B cell (primary cell): ENCODE measurements around the gene KISS1R. TPM values are rescaled to one million over a fixed set of nuclear protein-coding genes. Genes with fewer than 3 reads are reported as not detected.

ENCODE experiments used
- ATAC-seq: fragments of 200-7000 bp; cut with Tn5 transposase; one replicate; pipeline ENCODE4 v1.10.0; 2021; ENCODE audit warnings: low read depth, mild to moderate bottlenecking, moderate number of reproducible peaks, moderate library complexity
- CTCF ChIA-PET: fragments of 350-600 bp; sonication (Branson Sonifier 250); formaldehyde crosslinking; loops from one replicate; lab custom pipeline; 2021; ENCODE audit warnings: antibody characterized with exemption, inconsistent platforms; lab: Charles Lee
- POLR2A ChIA-PET: fragments of 350-600 bp; sonication (Branson Sonifier 250); formaldehyde crosslinking; loops from one replicate; lab custom pipeline; 2021; ENCODE audit warnings: antibody characterized with exemption; lab: Charles Lee
- DNase-seq: peaks from one replicate; pipeline ENCODE4 v3.0.0; 2013
- H2AFZ ChIP-seq: 2 replicates; pipeline ENCODE4 v1.6.1; 2012; ENCODE audit warnings: mild to moderate bottlenecking, low read depth, low read length; ENCODE audit not compliant: insufficient read depth, poor library complexity, severe bottlenecking
- H3K27ac ChIP-seq, 2 donors: 1 replicate in 1 of 2; 2 replicates in 1 of 2; pipeline ENCODE4 v1.5.1; 2012 to 2013; ENCODE audit warnings: low read length in 2 of 2, mild to moderate bottlenecking in 2 of 2, moderate library complexity in 1 of 2
- H3K27me3 ChIP-seq, 4 experiments: fragments of 200-600 bp in 1 of 4; sonication (generic) in 1 of 4; replicated peaks in 1 of 4; 1 replicate in 2 of 4; 2 replicates in 2 of 4; pipeline versions ENCODE4 v1.6.1 to v1.7.0; 2013 to 2016; ENCODE audit warnings: low read length in 3 of 4, mild to moderate bottlenecking in 2 of 4, mixed read lengths in 1 of 4, moderate library complexity in 1 of 4; ENCODE audit not compliant: insufficient read depth in 4 of 4, control insufficient read depth in 3 of 4; ENCODE audit errors: control extremely low read depth in 1 of 4
- H3K36me3 ChIP-seq, 2 experiments: replicated peaks in 1 of 2; 1 replicate in 1 of 2; 2 replicates in 1 of 2; pipeline versions ENCODE4 v1.6.1 to v1.7.1; 2013; ENCODE audit warnings: low read length in 1 of 2; ENCODE audit not compliant: insufficient read depth in 2 of 2, control insufficient read depth in 1 of 2; ENCODE audit errors: control extremely low read depth in 1 of 2, extremely low read depth in 1 of 2
- H3K4me1 ChIP-seq, 2 donors: fragments of 200-600 bp in 1 of 2; sonication (generic) in 1 of 2; 1 replicate in 1 of 2; 2 replicates in 1 of 2; pipeline versions ENCODE4 v1.5.1 to v1.6.1; 2013 to 2017; ENCODE audit warnings: low read length in 2 of 2; ENCODE audit not compliant: control insufficient read depth in 2 of 2, insufficient read depth in 2 of 2
- H3K4me2 ChIP-seq: replicated peaks from 2 replicates; pipeline ENCODE3; 2012; ENCODE audit warnings: mild to moderate bottlenecking, low read depth, low read length; ENCODE audit not compliant: poor library complexity, severe bottlenecking
- H3K4me3 ChIP-seq, 5 experiments: fragments of 200-600 bp in 1 of 5; sonication (generic) in 1 of 5; 1 replicate in 3 of 5; 2 replicates in 2 of 5; pipeline versions ENCODE4 v1.5.1 to v1.7.0; 2011 to 2016; ENCODE audit warnings: low read length in 4 of 5, mild to moderate bottlenecking in 4 of 5, low read depth in 2 of 5, control low read depth in 1 of 5, moderate library complexity in 1 of 5; ENCODE audit not compliant: insufficient read depth in 1 of 5; ENCODE audit errors: control extremely low read depth in 1 of 5, extremely low read depth in 1 of 5
- H3K79me2 ChIP-seq: fragments of 200-600 bp; sonication (generic); one replicate; pipeline ENCODE4 v1.6.0; 2016; ENCODE audit warnings: low read length; ENCODE audit not compliant: control insufficient read depth, insufficient read depth
- H3K9ac ChIP-seq: fragments of 200-600 bp; sonication (generic); 2 replicates; pipeline ENCODE4 v1.6.1; 2017; ENCODE audit warnings: mild to moderate bottlenecking, low read length, moderate library complexity
- H3K9me3 ChIP-seq, 3 donors: one replicate each; pipeline versions ENCODE4 v1.6.1 to v1.7.1; 2013; ENCODE audit warnings: low read length in 2 of 3; ENCODE audit not compliant: control insufficient read depth in 2 of 3, insufficient read depth in 1 of 3; ENCODE audit errors: control extremely low read depth in 1 of 3
- H4K20me1 ChIP-seq: 2 replicates; pipeline ENCODE4 v1.6.0; 2012; ENCODE audit warnings: mild to moderate bottlenecking, low read length; ENCODE audit not compliant: insufficient read depth, control insufficient read depth, poor library complexity, severe bottlenecking
- H3K27ac Mint-ChIP-seq: one replicate; pipeline ENCODE4 v1.8.0; 2021; ENCODE audit warnings: mixed read lengths
- H3K27me3 Mint-ChIP-seq: one replicate; pipeline ENCODE4 v1.8.0; 2021; ENCODE audit warnings: mixed read lengths
- H3K4me1 Mint-ChIP-seq: one replicate; pipeline ENCODE4 v1.8.0; 2021; ENCODE audit warnings: mixed read lengths
- H3K4me3 Mint-ChIP-seq: one replicate; pipeline ENCODE4 v1.8.0; 2021; ENCODE audit warnings: mixed read lengths
- H3K9me3 Mint-ChIP-seq: one replicate; pipeline ENCODE4 v1.8.0; 2022; ENCODE audit warnings: mixed read lengths; ENCODE audit not compliant: insufficient read depth
- CTCF ChIP-seq: fragments of 200-600 bp; IDR thresholded peaks from one replicate; pipeline ENCODE4 v1.8.0; 2022; ENCODE audit warnings: antibody characterized with exemption, mild to moderate bottlenecking
- EZH2 ChIP-seq: IDR thresholded peaks from 2 replicates; pipeline ENCODE4 v1.6.1; 2012; ENCODE audit warnings: borderline replicate concordance, low read depth, mild to moderate bottlenecking, moderate library complexity, low read length; ENCODE audit not compliant: insufficient read depth, poor library complexity, severe bottlenecking
- whole genome bisulfite sequencing: methylation state at CpG from one replicate; pipeline ENCODE4 v1.1.5; 2013; ENCODE audit warnings: missing lambda C conversion rate; ENCODE audit not compliant: insufficient coverage; 5-methylcytosine and 5-hydroxymethylcytosine counted together
- intact Hi-C: fragments of 100-400 bp; cut with micrococcal nuclease; formaldehyde crosslinking; loops from one replicate; pipeline ENCODE4 v1.10.0; 2022
- polyA plus RNA-seq: library from polyadenylated mRNA; depleted of rRNA; stranded (reverse); fragments of >200 nt; gene quantifications from 2 replicates; pipeline ENCODE4 v1.2.3, GENCODE V29; 2012
- total RNA-seq, 2 donors: library from RNA; stranded (reverse); fragments of 120-200 nt in 1 of 2; gene quantifications; 1 replicate in 1 of 2; 2 replicates in 1 of 2; pipeline versions ENCODE4 v1.2.3 to v1.2.4, GENCODE V29; 2013 to 2022

Gene KISS1R
- total and polyA plus RNA-seq, 2 donors (not counting 1 experiment from before 2014, with no cell fraction given) = 0.79 to 1.3 TPM

GRCh38 chr19:964116-964520, 47.0 kb downstream of the KISS1R start:
- no peaks in the 10 kb centered on the region for H3K27me3 Mint-ChIP-seq
- no peak overlapping the region for H3K27ac ChIP-seq

More at GRCh38 chr19:964116-964520, 47.0 kb downstream of the KISS1R start:
- ChIA-PET POLR2A (no interaction called here), CTCF (interaction anchor here (2.2 kb wide), 1 partner anchor 20 kb away, joined by 5 read pairs; the partner anchor contains the start of gene WDR18)
- Mint-ChIP-seq H3K4me1 (peaks cover 2% of the 10 kb centered on the region), H3K9me3 (no peaks in the 10 kb centered on the region), H3K4me3 (no peak overlapping the region), H3K27ac (no peak overlapping the region)
- WGBS = 100% methylated on average over 13 of the region's 16 CpGs
- H3K79me2 ChIP-seq = peaks cover 10% of the 10 kb centered on the region
- ATAC-seq (no peak), DNase-seq (no peak)
- H3K4me1 ChIP-seq = no peaks in the 10 kb centered on the region
- H2AFZ ChIP-seq = no peak overlapping the region
- no peaks in the 10 kb centered on the region for H3K27me3 ChIP-seq
- peaks cover 0 to 62% of the 10 kb centered on the region in 2 experiments for H3K36me3 ChIP-seq
- no peak overlapping the region for H3K9ac ChIP-seq
- peaks cover 0 to 15% (median 0%) of the 10 kb centered on the region in 3 donors for H3K9me3 ChIP-seq
- H3K4me3 ChIP-seq = no peak overlapping the region
- no peak overlapping the region for H3K4me2 ChIP-seq
- intact Hi-C loops = no loop called here
- no peak for TF ChIP-seq EZH2
- TF ChIP-seq CTCF = no peak
- H4K20me1 ChIP-seq = peaks cover 22% of the 10 kb centered on the region
